Thymus (tissue), 11 donors: ENCODE measurements around the gene MANSC1. TPM values are rescaled to one million over a fixed set of nuclear protein-coding genes. Genes with fewer than 3 reads are reported as not detected.

Experiments used
- DNase-seq, 9 donors: peaks; one replicate each; pipeline ENCODE4 v3.0.0-alpha.2; 2013; ENCODE audit warnings: low spot score in 9 of 9, low read depth in 6 of 9, missing footprints in 1 of 9
- H3K27ac ChIP-seq, 2 donors: one replicate each; pipeline ENCODE4 v1.5.1; 2013; ENCODE audit warnings: control low read depth in 1 of 2, low read depth in 1 of 2, low read length in 1 of 2, mild to moderate bottlenecking in 1 of 2, moderate library complexity in 1 of 2
- H3K27me3 ChIP-seq, 2 donors: one replicate each; pipeline ENCODE4 v1.5.1; 2013; ENCODE audit warnings: low read length in 1 of 2; ENCODE audit not compliant: control insufficient read depth in 2 of 2, insufficient read depth in 1 of 2
- H3K36me3 ChIP-seq, 2 donors: one replicate each; pipeline ENCODE4 v1.5.1; 2013; ENCODE audit warnings: low read length in 1 of 2, mild to moderate bottlenecking in 1 of 2, moderate library complexity in 1 of 2; ENCODE audit not compliant: control insufficient read depth in 2 of 2, insufficient read depth in 2 of 2
- H3K4me1 ChIP-seq, 2 donors: one replicate each; pipeline ENCODE4 v1.5.1; 2013; ENCODE audit warnings: low read length in 2 of 2; ENCODE audit not compliant: control insufficient read depth in 2 of 2, insufficient read depth in 2 of 2
- H3K4me3 ChIP-seq, 2 donors: one replicate each; pipeline ENCODE4 v1.5.1; 2013; ENCODE audit warnings: low read length in 2 of 2, control low read depth in 1 of 2, mild to moderate bottlenecking in 1 of 2
- H3K9me3 ChIP-seq, 2 donors: one replicate each; pipeline ENCODE4 v1.5.1; 2013; ENCODE audit warnings: low read length in 1 of 2, mild to moderate bottlenecking in 1 of 2; ENCODE audit not compliant: control insufficient read depth in 2 of 2, insufficient read depth in 1 of 2
- WGBS: extraction: QIAGEN DNeasy Blood & Tissue Kit; methylation state at CpG from one replicate; pipeline ENCODE4 v1.1.7; 2013; 5-methylcytosine and 5-hydroxymethylcytosine counted together
- polyA plus RNA-seq: library from polyadenylated mRNA; stranded (reverse); fragments of 200-250 nt; gene quantifications from one replicate; pipeline ENCODE4 v1.2.3, GENCODE V29; 2013
- total RNA-seq: library from RNA; stranded (reverse); fragments of 120-200 nt; gene quantifications from one replicate; pipeline ENCODE4 v1.2.4, GENCODE V29; 2013
- donor health status: healthy.

The MANSC1 gene
- total and polyA plus RNA-seq, 2 donors, result 1.0 to 4.6 TPM

DNA sequence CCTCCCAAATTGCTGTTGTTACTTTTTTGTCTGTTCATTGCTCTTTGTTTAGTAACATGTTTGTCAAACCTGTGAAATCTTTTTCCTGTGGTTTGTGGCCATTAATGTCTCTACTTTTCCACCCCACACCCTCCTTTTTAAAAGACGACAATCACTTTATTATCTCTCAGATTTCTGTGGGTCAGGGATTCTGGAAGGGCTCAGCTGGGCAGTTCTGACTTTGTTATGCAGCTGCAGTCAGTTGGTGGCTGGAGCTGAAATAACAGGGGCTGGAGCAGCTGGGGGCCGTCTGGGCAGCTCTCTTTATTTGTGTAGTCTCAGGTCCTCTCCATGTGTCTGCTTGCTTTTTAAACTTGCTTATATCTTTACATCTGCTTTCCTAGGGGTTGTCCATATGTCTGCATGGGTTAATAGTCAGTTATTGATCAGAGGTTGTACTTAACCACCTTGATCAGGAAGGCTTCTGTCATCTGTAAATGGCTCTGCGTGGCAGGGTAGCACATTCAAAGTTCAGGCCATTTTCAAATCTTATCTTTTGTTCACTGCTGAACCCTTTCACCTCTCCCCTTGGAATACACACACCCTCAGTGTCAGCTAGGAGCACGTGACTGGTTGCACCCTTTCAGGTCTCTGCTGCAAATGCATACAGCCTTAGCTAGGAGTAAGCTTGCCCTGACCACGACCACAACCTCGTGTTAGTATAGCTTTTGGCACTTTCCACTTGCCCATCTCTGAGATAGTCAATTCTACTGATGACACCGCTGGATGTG, 34.7 kb upstream of the MANSC1 start:
- no peaks in the 10 kb centered on the region for H3K9me3 ChIP-seq
- peak in 3 of 9 donors; percentile 30 to 65 (median 32) for DNase-seq
- H3K4me3 ChIP-seq, result no peak overlapping the region
- H3K27ac ChIP-seq, result peak overlapping the region; percentile 31 to 63
- WGBS, result 53% methylated on average over 7 of the region's 7 CpGs
- H3K4me1 ChIP-seq, result peaks cover 15 to 27% of the 10 kb centered on the region in 2 donors
- no peaks in the 10 kb centered on the region for H3K27me3 ChIP-seq
- H3K36me3 ChIP-seq, result peaks cover 0 to 5% of the 10 kb centered on the region in 2 donors

GRCh38 chr12:12381982-12382381, 31.9 kb upstream of the MANSC1 start:
- WGBS, result 97% methylated on average over 3 of the region's 3 CpGs
- Histone ChIP-seq H3K27ac (no peak overlapping the region), H3K9me3 (no peaks in the 10 kb centered on the region), H3K27me3 (no peaks in the 10 kb centered on the region), H3K4me3 (no peak overlapping the region), H3K36me3 (peaks cover 0 to 5% of the 10 kb centered on the region in 2 donors), H3K4me1 (peaks cover 21 to 41% of the 10 kb centered on the region in 2 donors)
- no peak for DNase-seq

DNA sequence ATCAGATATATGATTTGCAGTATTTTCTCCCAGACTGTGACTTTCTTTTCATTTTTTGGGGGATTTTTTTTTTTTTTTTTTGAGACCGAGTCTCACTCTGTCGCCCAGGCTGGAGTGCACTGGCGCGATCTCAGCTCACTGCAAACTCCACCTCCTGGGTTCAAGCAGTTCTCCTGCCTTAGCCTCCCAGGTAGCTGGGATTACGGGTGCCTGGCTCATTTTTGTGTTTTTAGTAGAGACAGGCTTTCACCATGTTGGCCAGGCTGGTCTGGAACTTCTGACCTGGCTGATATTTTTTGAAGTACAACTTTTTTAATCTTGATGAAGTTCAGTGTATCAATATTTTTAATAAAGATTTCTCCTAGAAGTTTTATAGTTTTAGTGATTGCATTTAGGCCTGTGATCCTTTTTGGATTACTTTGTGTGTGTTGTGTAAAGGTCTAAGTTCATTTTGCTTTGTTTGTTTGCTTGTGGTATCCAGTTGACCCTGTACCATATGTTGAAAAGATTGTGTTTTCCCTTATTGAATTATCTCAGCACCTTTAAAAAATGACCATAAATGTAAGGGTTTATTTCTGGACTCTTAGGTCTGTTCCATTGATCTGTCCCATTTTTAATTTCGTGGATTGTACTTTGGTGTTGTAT, 31.0 kb upstream of the MANSC1 start:
- no peak overlapping the region for H3K4me3 ChIP-seq
- WGBS, result 98% methylated on average over 6 of the region's 6 CpGs
- peaks cover 0 to 5% of the 10 kb centered on the region in 2 donors for H3K36me3 ChIP-seq
- H3K9me3 ChIP-seq, result no peaks in the 10 kb centered on the region
- H3K4me1 ChIP-seq, result peaks cover 21 to 42% of the 10 kb centered on the region in 2 donors
- no peaks in the 10 kb centered on the region for H3K27me3 ChIP-seq
- no peak overlapping the region for H3K27ac ChIP-seq
- DNase-seq, result no peak

DNA sequence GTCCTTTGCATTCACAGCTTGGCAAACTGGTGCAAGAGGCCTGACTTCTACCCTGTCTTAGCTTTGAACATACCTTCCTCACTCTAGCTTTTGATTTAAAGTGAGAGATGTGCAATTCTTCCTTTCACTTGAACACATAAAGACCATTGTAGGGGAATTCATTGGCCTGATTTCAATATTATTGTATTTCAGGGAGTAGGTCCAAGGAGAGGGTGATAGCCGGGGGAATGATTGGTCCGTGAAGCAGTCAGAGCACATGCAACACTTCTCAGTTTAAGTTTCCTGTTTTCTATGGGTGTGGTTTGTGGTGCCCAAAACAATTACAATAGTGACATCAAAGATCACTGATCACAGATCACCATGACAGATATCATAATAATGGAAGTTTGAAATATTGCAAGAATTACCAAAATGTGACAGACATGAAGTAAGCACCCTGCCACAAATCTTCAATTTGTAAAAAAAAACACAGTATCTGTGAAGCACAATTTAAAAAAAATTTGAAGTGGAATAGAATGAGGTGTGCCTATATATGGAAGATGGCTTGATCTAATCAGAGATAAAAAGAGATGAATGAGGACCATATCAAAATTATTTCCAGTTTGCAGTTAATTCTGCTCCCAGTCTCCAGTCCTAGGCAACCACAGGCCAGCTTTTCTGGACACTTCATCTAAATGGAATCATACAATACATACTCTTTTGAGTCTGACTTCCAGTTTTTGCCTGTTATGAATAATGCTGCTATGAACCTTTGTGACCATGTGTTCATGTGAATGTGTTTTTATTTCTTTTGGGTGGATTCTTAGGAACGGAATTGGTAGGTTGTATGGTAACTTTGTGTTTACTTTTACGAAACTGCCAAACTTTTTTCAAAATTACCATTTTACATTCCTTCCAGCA, 30.0 kb upstream of the MANSC1 start:
- Histone ChIP-seq H3K4me3 (no peak overlapping the region), H3K27ac (peak overlapping the region; percentile 81 to 89), H3K9me3 (no peaks in the 10 kb centered on the region), H3K36me3 (peaks cover 0 to 5% of the 10 kb centered on the region in 2 donors), H3K27me3 (no peaks in the 10 kb centered on the region), H3K4me1 (peaks cover 19 to 34% of the 10 kb centered on the region in 2 donors)
- DNase-seq, result peak in 2 of 9 donors; percentile 15 to 64
- WGBS, result 66% methylated on average over 4 of the region's 4 CpGs

DNA sequence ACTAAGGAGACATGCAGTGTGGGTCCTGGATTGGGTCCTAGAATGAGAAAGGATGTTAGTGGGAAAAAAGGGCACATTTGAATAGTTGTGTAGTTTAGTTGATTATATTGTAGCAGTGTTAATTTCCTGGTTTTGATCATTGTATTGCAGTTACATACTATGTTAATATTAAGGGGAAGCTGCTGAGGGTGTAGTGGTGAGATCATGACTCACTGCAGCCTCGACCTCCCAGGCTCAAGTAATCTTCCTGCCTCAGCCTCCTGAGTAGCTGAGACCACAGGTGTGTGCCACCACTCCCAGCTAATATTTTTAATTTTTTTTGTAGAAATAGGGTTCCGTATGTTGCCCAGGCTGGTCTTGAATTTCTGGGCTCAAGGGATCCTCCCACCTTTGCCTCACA, 28.6 kb upstream of the MANSC1 start:
- H3K27me3 ChIP-seq, result no peaks in the 10 kb centered on the region
- H3K36me3 ChIP-seq, result peaks cover 0 to 5% of the 10 kb centered on the region in 2 donors
- no peak overlapping the region for H3K27ac ChIP-seq
- peaks cover 13 to 25% of the 10 kb centered on the region in 2 donors for H3K4me1 ChIP-seq
- 93% methylated on average over 2 of the region's 2 CpGs for WGBS
- H3K4me3 ChIP-seq, result no peak overlapping the region
- no peaks in the 10 kb centered on the region for H3K9me3 ChIP-seq
- no peak for DNase-seq

- 86% methylated on average over 12 of the region's 12 CpGs for WGBS
- peak overlapping the region; percentile 10 to 84 for H3K27ac ChIP-seq
These were observed 26.8 kb upstream of the MANSC1 start for GRCh38 chr12:12376646-12377448.

DNA sequence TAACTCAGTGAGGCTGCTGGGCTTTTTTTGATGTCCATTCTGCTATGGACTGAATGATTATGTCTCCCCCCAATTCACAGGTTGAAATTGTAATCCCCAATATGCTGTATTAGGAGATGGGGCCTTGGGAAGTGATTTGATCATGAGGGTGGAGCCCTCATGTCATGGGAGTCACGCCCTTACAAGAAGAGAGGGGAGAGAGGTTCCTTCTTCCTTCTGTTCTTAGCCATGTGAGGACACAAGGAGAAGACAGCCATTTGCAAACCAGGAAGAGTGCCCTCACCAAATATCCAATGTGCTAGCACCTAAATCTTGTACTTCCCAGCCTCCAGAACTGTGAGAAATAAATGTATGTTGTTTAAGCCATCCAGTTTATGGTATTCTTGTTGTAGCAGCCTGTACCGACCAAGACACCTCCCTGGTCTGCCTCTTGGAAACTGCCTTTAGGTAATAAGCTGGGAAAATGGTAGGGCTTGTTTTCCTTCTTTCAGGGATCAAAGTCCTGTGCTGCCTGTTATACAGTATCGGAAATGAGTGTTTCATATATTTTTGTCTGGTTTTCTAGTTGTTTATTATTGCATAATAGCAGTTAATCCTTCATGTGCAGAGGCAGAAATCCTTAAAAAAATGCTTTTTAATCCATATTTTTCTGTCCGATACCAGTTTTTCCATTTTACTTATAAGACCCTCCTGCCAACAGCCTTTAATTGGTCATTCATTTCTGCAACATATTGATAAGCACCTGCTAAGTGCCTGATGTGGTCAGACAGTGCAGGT, 23.1 kb upstream of the MANSC1 start:
- 98% methylated on average over 4 of the region's 4 CpGs for WGBS
- no peak overlapping the region for H3K4me3 ChIP-seq

More at GRCh38 chr12:12376646-12377448, 26.8 kb upstream of the MANSC1 start:
- peaks cover 13 to 25% of the 10 kb centered on the region in 2 donors for H3K4me1 ChIP-seq
- peaks cover 0 to 6% of the 10 kb centered on the region in 2 donors for H3K36me3 ChIP-seq
- H3K27me3 ChIP-seq, result no peaks in the 10 kb centered on the region
- H3K9me3 ChIP-seq, result no peaks in the 10 kb centered on the region
- no peak overlapping the region for H3K4me3 ChIP-seq
- peak in 7 of 9 donors; percentile 53 to 91 (median 77) for DNase-seq

More for the DNA sequence above, 23.1 kb upstream of the MANSC1 start:
- Histone ChIP-seq H3K36me3 (peaks cover 0 to 6% of the 10 kb centered on the region in 2 donors), H3K27ac (no peak overlapping the region), H3K4me1 (peaks cover 4 to 11% of the 10 kb centered on the region in 2 donors), H3K27me3 (no peaks in the 10 kb centered on the region), H3K9me3 (no peaks in the 10 kb centered on the region)
- DNase-seq, result no peak
